GM12878 (cell line): Measurements from ENCODE around the gene MASTL. TPM values are rescaled to one million over a fixed set of nuclear protein-coding genes. Genes with fewer than 3 reads are reported as not detected.

Experiments
- ASH2L ChIP-seq: fragments of 300-600, 200-600 bp; sonication (generic); IDR thresholded peaks from 2 replicates; pipeline ENCODE4 v1.6.1; 2017; ENCODE audit warnings: low read depth, mild to moderate bottlenecking, borderline replicate concordance
- CBFB ChIP-seq: IDR thresholded peaks from 2 replicates; pipeline ENCODE4 v1.6.1; 2016; ENCODE audit warnings: antibody characterized with exemption, low read depth
- CREB1 ChIP-seq: IDR thresholded peaks from 2 replicates; pipeline ENCODE4 v1.6.1; 2012; ENCODE audit warnings: low read depth, mild to moderate bottlenecking, inconsistent platforms
- CREM ChIP-seq: IDR thresholded peaks from 2 replicates; pipeline ENCODE4 v1.6.1; 2014; ENCODE audit warnings: antibody characterized with exemption, low read depth
- FOS ChIP-seq: IDR thresholded peaks from 3 replicates; pipeline ENCODE4 v1.6.1; 2011; ENCODE audit warnings: borderline replicate concordance; ENCODE audit not compliant: insufficient read length; ENCODE audit errors: extremely low read depth
- JUNB ChIP-seq: IDR thresholded peaks from 2 replicates; pipeline ENCODE4 v1.6.1; 2016; ENCODE audit warnings: antibody characterized with exemption, mild to moderate bottlenecking
- JUND ChIP-seq: IDR thresholded peaks from 2 replicates; pipeline ENCODE4 v1.6.1; 2012; ENCODE audit warnings: low read depth, mild to moderate bottlenecking, low read length, improper control_type of control experiment, moderate library complexity
- KLF5 ChIP-seq: fragments of 450-650 bp; IDR thresholded peaks from 2 replicates; pipeline ENCODE4 v1.6.1; 2014; ENCODE audit warnings: mild to moderate bottlenecking; ENCODE audit not compliant: partially characterized antibody
- MXI1 ChIP-seq: fragments of 150-350 bp; IDR thresholded peaks from 2 replicates; pipeline ENCODE4 v1.6.1; 2011; ENCODE audit warnings: low read depth, mild to moderate bottlenecking, inconsistent platforms, low read length, improper control_type of control experiment
- NR2C1 ChIP-seq: fragments of 450-650 bp; IDR thresholded peaks from 2 replicates; pipeline ENCODE4 v1.6.1; 2017; ENCODE audit warnings: antibody characterized with exemption, mild to moderate bottlenecking, moderate library complexity
- POLR2AphosphoS5 ChIP-seq: IDR thresholded peaks from 2 replicates; pipeline ENCODE4 v1.6.1; 2011; ENCODE audit warnings: mild to moderate bottlenecking, low read length, inconsistent platforms
- RFX5 ChIP-seq: IDR thresholded peaks from 2 replicates; pipeline ENCODE4 v1.6.1; 2011; ENCODE audit warnings: low read depth, low read length, improper control_type of control experiment
- SMAD1 ChIP-seq: fragments of 450-650 bp; IDR thresholded peaks from 2 replicates; pipeline ENCODE4 v1.6.1; 2018; ENCODE audit warnings: mild to moderate bottlenecking, low read depth; ENCODE audit not compliant: partially characterized antibody
- SMAD5 ChIP-seq: IDR thresholded peaks from 2 replicates; pipeline ENCODE4 v1.6.1; 2016; ENCODE audit warnings: antibody characterized with exemption, low read depth
- SMC3 ChIP-seq: IDR thresholded peaks from 2 replicates; pipeline ENCODE4 v1.6.1; 2011; ENCODE audit warnings: low read length, improper control_type of control experiment, borderline replicate concordance
- TCF7 ChIP-seq: IDR thresholded peaks from 2 replicates; pipeline ENCODE4 v1.6.1; 2014; ENCODE audit warnings: antibody characterized with exemption, borderline replicate concordance
- ZNF622 ChIP-seq: fragments of 450-650 bp; IDR thresholded peaks from 2 replicates; pipeline ENCODE4 v1.6.1; 2017; ENCODE audit warnings: mild to moderate bottlenecking, inconsistent platforms
- polyA plus RNA-seq, 11 experiments: library from polyadenylated mRNA; depleted of rRNA in 4 of 11; unstranded in 6 of 11; stranded (reverse) in 5 of 11; fragments of >200 nt; fragmentation: Nextera tagmentation in 4 of 11; fragmentation: Illumina TruSeq in 1 of 11; extraction: Ambion mirVana in 4 of 11; extraction: Trizol in 1 of 11; gene quantifications; 1 replicate in 1 of 11; 2 replicates in 10 of 11; pipeline versions ENCODE4 v1.2.1 to v1.2.3, GENCODE V29; 2011 to 2016; ENCODE audit warnings: inconsistent platforms in 2 of 11, missing spikeins in 2 of 11, low read depth in 1 of 11
- total RNA-seq, 4 experiments: library from RNA; depleted of rRNA in 3 of 4; stranded (reverse); fragments of >200 nt in 3 of 4; fragmentation: Illumina TruSeq in 1 of 4; extraction: Trizol in 1 of 4; gene quantifications; 2 replicates each; pipeline versions ENCODE4 v1.2.1 to v1.2.3, GENCODE V29; 2013 to 2021
- TF ChIP-seq, protein P1 (sequence below): fragments of 450-650 bp; IDR thresholded peaks from 2 replicates; pipeline ENCODE4 v1.6.1; 2018; ENCODE audit warnings: mild to moderate bottlenecking, low read depth, moderate library complexity; ENCODE audit not compliant: partially characterized antibody
- TF ChIP-seq, protein P2 (sequence below): IDR thresholded peaks from 2 replicates; pipeline ENCODE4 v1.6.1; 2011; ENCODE audit warnings: low read depth, low read length, improper control_type of control experiment, borderline replicate concordance
- TF ChIP-seq, protein P3 (sequence below): fragments of 450-650 bp; IDR thresholded peaks from 2 replicates; pipeline ENCODE4 v1.6.1; 2017; ENCODE audit warnings: borderline replicate concordance
- TF ChIP-seq, protein P4 (sequence below): IDR thresholded peaks from 2 replicates; pipeline ENCODE4 v1.6.1; 2011; ENCODE audit warnings: borderline replicate concordance, low read depth, mild to moderate bottlenecking, moderate library complexity, low read length; ENCODE audit not compliant: insufficient read depth, poor library complexity, severe bottlenecking

Gene MASTL
- total and polyA plus RNA-seq, 10 of the 15 experiments (the other 5 are each of a cell fraction or from before 2014, with no cell fraction given): 7.1 to 36.9 (median 21.3) TPM

DNA sequence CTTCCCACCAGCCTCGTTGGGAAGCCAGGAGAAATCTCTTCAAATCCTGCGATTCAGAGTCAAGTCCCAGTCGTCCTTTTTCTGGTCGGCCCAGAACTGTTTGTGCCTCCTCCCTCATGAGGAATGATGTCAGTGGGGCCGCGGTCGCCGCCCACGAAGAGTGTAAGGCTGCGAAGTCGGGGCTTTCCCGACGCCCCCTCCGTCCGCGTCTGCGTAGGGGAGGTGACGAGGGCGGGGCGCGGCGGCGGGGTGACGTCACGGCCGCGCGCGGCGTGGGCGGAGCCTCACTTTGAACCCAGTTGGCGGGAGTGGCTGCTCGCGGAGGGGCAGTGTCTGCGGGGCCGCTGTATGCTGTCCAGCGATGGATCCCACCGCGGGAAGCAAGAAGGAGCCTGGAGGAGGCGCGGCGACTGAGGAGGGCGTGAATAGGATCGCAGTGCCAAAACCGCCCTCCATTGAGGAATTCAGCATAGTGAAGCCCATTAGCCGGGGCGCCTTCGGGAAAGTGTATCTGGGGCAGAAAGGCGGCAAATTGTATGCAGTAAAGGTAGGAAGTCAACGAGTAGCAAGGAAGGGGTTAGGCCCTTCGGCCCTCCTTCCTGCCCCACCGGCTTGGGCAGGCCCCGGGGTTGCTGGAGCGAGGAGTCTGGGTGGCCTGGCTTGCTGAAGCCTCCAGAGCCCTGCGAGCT lies at the start of gene MASTL (continued):
- TF ChIP-seq, protein P1, sequence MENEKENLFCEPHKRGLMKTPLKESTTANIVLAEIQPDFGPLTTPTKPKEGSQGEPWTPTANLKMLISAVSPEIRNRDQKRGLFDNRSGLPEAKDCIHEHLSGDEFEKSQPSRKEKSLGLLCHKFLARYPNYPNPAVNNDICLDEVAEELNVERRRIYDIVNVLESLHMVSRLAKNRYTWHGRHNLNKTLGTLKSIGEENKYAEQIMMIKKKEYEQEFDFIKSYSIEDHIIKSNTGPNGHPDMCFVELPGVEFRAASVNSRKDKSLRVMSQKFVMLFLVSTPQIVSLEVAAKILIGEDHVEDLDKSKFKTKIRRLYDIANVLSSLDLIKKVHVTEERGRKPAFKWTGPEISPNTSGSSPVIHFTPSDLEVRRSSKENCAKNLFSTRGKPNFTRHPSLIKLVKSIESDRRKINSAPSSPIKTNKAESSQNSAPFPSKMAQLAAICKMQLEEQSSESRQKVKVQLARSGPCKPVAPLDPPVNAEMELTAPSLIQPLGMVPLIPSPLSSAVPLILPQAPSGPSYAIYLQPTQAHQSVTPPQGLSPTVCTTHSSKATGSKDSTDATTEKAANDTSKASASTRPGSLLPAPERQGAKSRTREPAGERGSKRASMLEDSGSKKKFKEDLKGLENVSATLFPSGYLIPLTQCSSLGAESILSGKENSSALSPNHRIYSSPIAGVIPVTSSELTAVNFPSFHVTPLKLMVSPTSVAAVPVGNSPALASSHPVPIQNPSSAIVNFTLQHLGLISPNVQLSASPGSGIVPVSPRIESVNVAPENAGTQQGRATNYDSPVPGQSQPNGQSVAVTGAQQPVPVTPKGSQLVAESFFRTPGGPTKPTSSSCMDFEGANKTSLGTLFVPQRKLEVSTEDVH: peak; percentile 74
- TF ChIP-seq CREB1 (peak; percentile 98), FOS (no peak), SMAD5 (peak; percentile 95), ZNF622 (no peak), SMC3 (no peak), RFX5 (no peak), JUNB (peak; percentile 35; the same call in 1 of the 2 replicates), JUND (peak; percentile 56; the same call in 1 of the 2 replicates), NR2C1 (peak; percentile 61), KLF5 (peak; percentile 68), MXI1 (no peak), TCF7 (no peak), SMAD1 (peak; percentile 82), CBFB (peak; percentile 88), ASH2L (no peak), CREM (peak; percentile 95), POLR2AphosphoS5 (peak; percentile 90)
- TF ChIP-seq, protein P2, sequence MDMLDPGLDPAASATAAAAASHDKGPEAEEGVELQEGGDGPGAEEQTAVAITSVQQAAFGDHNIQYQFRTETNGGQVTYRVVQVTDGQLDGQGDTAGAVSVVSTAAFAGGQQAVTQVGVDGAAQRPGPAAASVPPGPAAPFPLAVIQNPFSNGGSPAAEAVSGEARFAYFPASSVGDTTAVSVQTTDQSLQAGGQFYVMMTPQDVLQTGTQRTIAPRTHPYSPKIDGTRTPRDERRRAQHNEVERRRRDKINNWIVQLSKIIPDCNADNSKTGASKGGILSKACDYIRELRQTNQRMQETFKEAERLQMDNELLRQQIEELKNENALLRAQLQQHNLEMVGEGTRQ: no peak
- TF ChIP-seq, protein P3, sequence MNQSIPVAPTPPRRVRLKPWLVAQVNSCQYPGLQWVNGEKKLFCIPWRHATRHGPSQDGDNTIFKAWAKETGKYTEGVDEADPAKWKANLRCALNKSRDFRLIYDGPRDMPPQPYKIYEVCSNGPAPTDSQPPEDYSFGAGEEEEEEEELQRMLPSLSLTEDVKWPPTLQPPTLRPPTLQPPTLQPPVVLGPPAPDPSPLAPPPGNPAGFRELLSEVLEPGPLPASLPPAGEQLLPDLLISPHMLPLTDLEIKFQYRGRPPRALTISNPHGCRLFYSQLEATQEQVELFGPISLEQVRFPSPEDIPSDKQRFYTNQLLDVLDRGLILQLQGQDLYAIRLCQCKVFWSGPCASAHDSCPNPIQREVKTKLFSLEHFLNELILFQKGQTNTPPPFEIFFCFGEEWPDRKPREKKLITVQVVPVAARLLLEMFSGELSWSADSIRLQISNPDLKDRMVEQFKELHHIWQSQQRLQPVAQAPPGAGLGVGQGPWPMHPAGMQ: no peak
- TF ChIP-seq, protein P4, sequence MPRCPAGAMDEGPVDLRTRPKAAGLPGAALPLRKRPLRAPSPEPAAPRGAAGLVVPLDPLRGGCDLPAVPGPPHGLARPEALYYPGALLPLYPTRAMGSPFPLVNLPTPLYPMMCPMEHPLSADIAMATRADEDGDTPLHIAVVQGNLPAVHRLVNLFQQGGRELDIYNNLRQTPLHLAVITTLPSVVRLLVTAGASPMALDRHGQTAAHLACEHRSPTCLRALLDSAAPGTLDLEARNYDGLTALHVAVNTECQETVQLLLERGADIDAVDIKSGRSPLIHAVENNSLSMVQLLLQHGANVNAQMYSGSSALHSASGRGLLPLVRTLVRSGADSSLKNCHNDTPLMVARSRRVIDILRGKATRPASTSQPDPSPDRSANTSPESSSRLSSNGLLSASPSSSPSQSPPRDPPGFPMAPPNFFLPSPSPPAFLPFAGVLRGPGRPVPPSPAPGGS: peak; percentile 73
